HepG2 (cell line): ENCODE measurements around the gene HEY2. TPM values are rescaled to one million over a fixed set of nuclear protein-coding genes. Genes with fewer than 3 reads are reported as not detected.

Experiments used
- ADNP ChIP-seq: sonication (generic); formaldehyde crosslinking; IDR thresholded peaks from 2 replicates; pipeline ENCODE4 v1.4.0; 2020; ENCODE audit warnings: missing genetic modification reagents
- BRF2 ChIP-seq: sonication (generic); formaldehyde crosslinking; IDR thresholded peaks from 2 replicates; pipeline ENCODE4 v1.8.1; 2022; ENCODE audit warnings: mild to moderate bottlenecking, missing genetic modification reagents
- CC2D1A ChIP-seq: sonication (generic); formaldehyde crosslinking; IDR thresholded peaks from 2 replicates; pipeline ENCODE4 v1.8.1; 2023; ENCODE audit warnings: mild to moderate bottlenecking, missing genetic modification reagents
- ELF3 ChIP-seq: IDR thresholded peaks from 2 replicates; pipeline ENCODE4 v1.6.1; 2016; ENCODE audit warnings: missing genetic modification reagents, missing compliant biosample characterization
- HES4 ChIP-seq: sonication (generic); formaldehyde crosslinking; IDR thresholded peaks from 2 replicates; pipeline ENCODE4 v1.9.0; 2021; ENCODE audit warnings: mild to moderate bottlenecking, missing genetic modification reagents, borderline replicate concordance
- RAD21 ChIP-seq: fragments of 450-650 bp; formaldehyde crosslinking; IDR thresholded peaks from 2 replicates; pipeline ENCODE4 v1.5.0; 2020; ENCODE audit warnings: mild to moderate bottlenecking
- RNF2 ChIP-seq: fragments of 450-650 bp; conservative IDR thresholded peaks from 2 replicates; pipeline ENCODE4 v1.6.1; 2016; ENCODE audit warnings: low read depth
- SOX5 ChIP-seq: IDR thresholded peaks from 2 replicates; pipeline ENCODE4 v1.6.1; 2016; ENCODE audit warnings: borderline replicate concordance
- STAT5B ChIP-seq: sonication (generic); formaldehyde crosslinking; IDR thresholded peaks from 2 replicates; pipeline ENCODE4 v1.4.0; 2020; ENCODE audit warnings: missing genetic modification reagents
- U2AF1 ChIP-seq: fragments of 200-400 bp; formaldehyde crosslinking; optimal IDR thresholded peaks from 2 replicates; pipeline ENCODE3; 2017; ENCODE audit warnings: mild to moderate bottlenecking, low read depth, low read length
- ZBTB3 ChIP-seq: sonication (generic); formaldehyde crosslinking; IDR thresholded peaks from 2 replicates; pipeline ENCODE4 v1.4.0; 2020; ENCODE audit warnings: low read depth, mild to moderate bottlenecking, moderate library complexity, missing genetic modification reagents, borderline replicate concordance
- ZMAT3 ChIP-seq: sonication (generic); formaldehyde crosslinking; conservative IDR thresholded peaks from 2 replicates; pipeline ENCODE4 v1.7.0; 2021; ENCODE audit warnings: missing genetic modification reagents
- ZNF12 ChIP-seq: sonication (generic); formaldehyde crosslinking; IDR thresholded peaks from 2 replicates; pipeline ENCODE4 v1.5.0; 2020; ENCODE audit warnings: missing genetic modification reagents
- ZNF142 ChIP-seq: sonication (generic); formaldehyde crosslinking; IDR thresholded peaks from 2 replicates; pipeline ENCODE4 v1.4.0; 2020; ENCODE audit warnings: missing genetic modification reagents
- ZNF274 ChIP-seq: sonication (generic); formaldehyde crosslinking; IDR thresholded peaks from 2 replicates; pipeline ENCODE4 v1.5.1; 2020; ENCODE audit warnings: mild to moderate bottlenecking, missing genetic modification reagents
- ZNF446 ChIP-seq: sonication (generic); formaldehyde crosslinking; IDR thresholded peaks from 2 replicates; pipeline ENCODE4 v1.5.0; 2020; ENCODE audit warnings: mild to moderate bottlenecking, missing genetic modification reagents
- ZNF83 ChIP-seq: sonication (generic); formaldehyde crosslinking; IDR thresholded peaks from 2 replicates; pipeline ENCODE4 v1.4.0; 2020; ENCODE audit warnings: missing genetic modification reagents, mild to moderate bottlenecking, borderline replicate concordance
- ZSCAN21 ChIP-seq: sonication (generic); formaldehyde crosslinking; IDR thresholded peaks from 2 replicates; pipeline ENCODE4 v1.8.0; 2022; ENCODE audit warnings: mild to moderate bottlenecking, missing genetic modification reagents, moderate library complexity, borderline replicate concordance
- polyA plus RNA-seq, 8 experiments: library from polyadenylated mRNA; depleted of rRNA in 3 of 8; stranded (reverse) in 7 of 8; unstranded in 1 of 8; fragments of >200 nt; fragmentation: Illumina TruSeq in 4 of 8; extraction: Trizol in 4 of 8; gene quantifications; 2 replicates each; pipeline versions ENCODE4 v1.2.1 to v1.2.3, GENCODE V29; 2011 to 2016; ENCODE audit warnings: low read depth in 4 of 8, missing spikeins in 1 of 8, mixed read lengths in 1 of 8; ENCODE audit not compliant: insufficient read depth in 1 of 8
- total RNA-seq, 5 experiments: library from RNA; depleted of rRNA; stranded (reverse); fragments of >200 nt; fragmentation: Illumina TruSeq; extraction: Trizol; gene quantifications; 2 replicates each; pipeline ENCODE4 v1.2.3, GENCODE V29; 2016; ENCODE audit warnings: low read depth in 1 of 5
- TF ChIP-seq, protein P1 (sequence below): sonication (generic); formaldehyde crosslinking; IDR thresholded peaks from 2 replicates; pipeline ENCODE4 v1.5.1; 2020; ENCODE audit warnings: mild to moderate bottlenecking, missing genetic modification reagents, moderate library complexity
- TF ChIP-seq, protein P2 (sequence below): sonication (generic); formaldehyde crosslinking; IDR thresholded peaks from 2 replicates; pipeline ENCODE4 v1.4.0; 2020; ENCODE audit warnings: mild to moderate bottlenecking, missing genetic modification reagents

The HEY2 gene
- total and polyA plus RNA-seq, 2 of the 13 experiments (the other 11 are each of a cell fraction or from before 2014, with no cell fraction given), result 0.04 TPM

DNA sequence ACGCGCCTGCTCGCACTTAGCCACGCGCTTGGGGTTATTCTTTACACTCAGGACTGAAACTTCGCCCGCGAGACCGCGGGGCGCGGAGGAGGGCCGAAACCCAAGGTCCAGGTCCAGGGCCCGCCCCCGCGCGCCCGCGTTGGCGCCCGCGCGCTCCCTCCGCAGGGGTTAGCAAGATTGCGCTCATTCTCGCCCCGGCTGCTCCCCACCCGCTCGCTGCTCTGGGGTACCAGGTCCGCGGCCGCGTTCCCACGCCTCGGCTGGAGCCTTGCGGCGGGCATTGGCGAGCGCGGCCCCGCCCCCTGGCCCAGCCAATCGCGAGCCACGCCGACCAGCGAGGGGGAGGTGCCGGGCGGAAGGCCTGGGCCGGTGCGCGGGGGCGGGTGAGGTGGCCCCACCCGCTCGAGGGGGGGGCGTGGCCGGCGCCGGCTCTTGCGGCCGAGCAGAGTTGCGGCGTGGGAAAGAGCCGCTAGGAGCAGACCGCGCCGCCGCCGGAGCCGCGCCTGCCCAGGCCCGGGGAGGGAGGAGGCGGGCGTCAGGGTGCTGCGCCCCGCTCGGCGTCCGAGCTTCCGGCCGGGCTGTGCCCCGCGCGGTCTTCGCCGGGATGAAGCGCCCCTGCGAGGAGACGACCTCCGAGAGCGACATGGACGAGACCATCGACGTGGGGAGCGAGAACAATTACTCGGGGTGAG lies at the start of gene HEY2 (continued):
- TF ChIP-seq RNF2, result peak; percentile 78
- TF ChIP-seq ZNF142 (CRISPR knock-in tag), result peak; percentile 45
- TF ChIP-seq, protein P1, sequence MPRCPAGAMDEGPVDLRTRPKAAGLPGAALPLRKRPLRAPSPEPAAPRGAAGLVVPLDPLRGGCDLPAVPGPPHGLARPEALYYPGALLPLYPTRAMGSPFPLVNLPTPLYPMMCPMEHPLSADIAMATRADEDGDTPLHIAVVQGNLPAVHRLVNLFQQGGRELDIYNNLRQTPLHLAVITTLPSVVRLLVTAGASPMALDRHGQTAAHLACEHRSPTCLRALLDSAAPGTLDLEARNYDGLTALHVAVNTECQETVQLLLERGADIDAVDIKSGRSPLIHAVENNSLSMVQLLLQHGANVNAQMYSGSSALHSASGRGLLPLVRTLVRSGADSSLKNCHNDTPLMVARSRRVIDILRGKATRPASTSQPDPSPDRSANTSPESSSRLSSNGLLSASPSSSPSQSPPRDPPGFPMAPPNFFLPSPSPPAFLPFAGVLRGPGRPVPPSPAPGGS (CRISPR knock-in tag), result peak; percentile 90; the same call in 1 of the 2 replicates
- TF ChIP-seq STAT5B (CRISPR knock-in tag), result no peak
- no peak for TF ChIP-seq U2AF1
- TF ChIP-seq ZSCAN21 (CRISPR knock-in tag), result peak; percentile 62
- TF ChIP-seq SOX5, result no peak
- 0 out of 2 replicates have a peak, but pooled peaks have one; percentile 53 for TF ChIP-seq ZBTB3 (CRISPR knock-in tag)
- peak; percentile 54 for TF ChIP-seq ZNF274 (CRISPR knock-in tag)
- peak; percentile 62; the same call in 1 of the 2 replicates for TF ChIP-seq RAD21 (CRISPR knock-in tag)
- TF ChIP-seq BRF2 (CRISPR knock-in tag), result peak; percentile 31; the same call in 1 of the 2 replicates
- TF ChIP-seq HES4 (CRISPR knock-in tag), result 0 out of 2 replicates have a peak, but pooled peaks have one; percentile 48
- TF ChIP-seq, protein P2, sequence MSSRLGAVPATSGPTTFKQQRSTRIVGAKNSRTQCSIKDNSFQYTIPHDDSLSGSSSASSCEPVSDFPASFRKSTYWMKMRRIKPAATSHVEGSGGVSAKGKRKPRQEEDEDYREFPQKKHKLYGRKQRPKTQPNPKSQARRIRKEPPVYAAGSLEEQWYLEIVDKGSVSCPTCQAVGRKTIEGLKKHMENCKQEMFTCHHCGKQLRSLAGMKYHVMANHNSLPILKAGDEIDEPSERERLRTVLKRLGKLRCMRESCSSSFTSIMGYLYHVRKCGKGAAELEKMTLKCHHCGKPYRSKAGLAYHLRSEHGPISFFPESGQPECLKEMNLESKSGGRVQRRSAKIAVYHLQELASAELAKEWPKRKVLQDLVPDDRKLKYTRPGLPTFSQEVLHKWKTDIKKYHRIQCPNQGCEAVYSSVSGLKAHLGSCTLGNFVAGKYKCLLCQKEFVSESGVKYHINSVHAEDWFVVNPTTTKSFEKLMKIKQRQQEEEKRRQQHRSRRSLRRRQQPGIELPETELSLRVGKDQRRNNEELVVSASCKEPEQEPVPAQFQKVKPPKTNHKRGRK (CRISPR knock-in tag), result no peak
- TF ChIP-seq ELF3 (CRISPR knock-in tag), result peak; percentile 60; the same call in 1 of the 2 replicates
- TF ChIP-seq ZMAT3 (CRISPR knock-in tag), result peak; percentile 94
- TF ChIP-seq ZNF83, result no peak
- TF ChIP-seq ZNF446, result peak; percentile 10; the same call in 1 of the 2 replicates
- 0 out of 2 replicates have a peak, but pooled peaks have one; percentile 11 for TF ChIP-seq ADNP
- 0 out of 2 replicates have a peak, but pooled peaks have one; percentile 29 for TF ChIP-seq CC2D1A
- peak; percentile 66; the same call in 1 of the 2 replicates for TF ChIP-seq ZNF12 (CRISPR knock-in tag)
